Loucy (cell line): ENCODE data around the gene ADGRG1.

Source experiments
- H2AFZ ChIP-seq: fragments of 200-600 bp; sonication (generic); 2 replicates; pipeline ENCODE4 v1.6.0; 2016; ENCODE audit warnings: antibody characterized with exemption, mild to moderate bottlenecking, low read length, moderate library complexity
- H3F3A ChIP-seq: fragments of 200-600 bp; 2 replicates; pipeline ENCODE4 v1.6.0; 2016; ENCODE audit warnings: antibody characterized with exemption, low read depth, mild to moderate bottlenecking
- H3K27me3 ChIP-seq: fragments of 200-600 bp; sonication (generic); 2 replicates; pipeline ENCODE4 v1.6.1; 2014; ENCODE audit warnings: low read length, mild to moderate bottlenecking; ENCODE audit not compliant: insufficient read depth, poor library complexity, severe bottlenecking
- H3K36me3 ChIP-seq: fragments of 200-600 bp; sonication (generic); 2 replicates; pipeline ENCODE4 v1.6.1; 2016; ENCODE audit warnings: low read length; ENCODE audit not compliant: insufficient read depth
- H3K4me1 ChIP-seq: fragments of 200-600 bp; sonication (generic); 2 replicates; pipeline ENCODE4 v1.5.1; 2014; ENCODE audit warnings: low read length, mild to moderate bottlenecking; ENCODE audit not compliant: insufficient read depth, poor library complexity, severe bottlenecking
- H3K4me2 ChIP-seq: fragments of 200-600 bp; sonication (generic); 2 replicates; pipeline ENCODE4 v1.6.0; 2014; ENCODE audit warnings: antibody characterized with exemption, low read length, low read depth, mild to moderate bottlenecking; ENCODE audit not compliant: poor library complexity, severe bottlenecking
- H3K4me3 ChIP-seq: fragments of 200-600 bp; sonication (generic); 2 replicates; pipeline ENCODE4 v1.5.1; 2014; ENCODE audit warnings: low read length, mild to moderate bottlenecking, mixed read lengths; ENCODE audit not compliant: poor library complexity, severe bottlenecking
- H3K79me2 ChIP-seq: fragments of 200-600 bp; sonication (generic); 2 replicates; pipeline ENCODE4 v1.6.1; 2014; ENCODE audit warnings: low read length; ENCODE audit not compliant: insufficient read depth
- H3K9ac ChIP-seq: fragments of 200-600 bp; sonication (generic); 2 replicates; pipeline ENCODE4 v1.6.0; 2014; ENCODE audit warnings: mild to moderate bottlenecking, low read depth, low read length, moderate library complexity; ENCODE audit not compliant: poor library complexity, severe bottlenecking
- H3K9me2 ChIP-seq: fragments of 200-600 bp; sonication (generic); replicated peaks from 2 replicates; pipeline ENCODE4 v1.6.1; 2016; ENCODE audit warnings: low read depth, low read length, mixed read lengths
- H3K9me3 ChIP-seq: fragments of 200-600 bp; sonication (generic); 2 replicates; pipeline ENCODE4 v1.6.1; 2014; ENCODE audit warnings: mild to moderate bottlenecking, antibody characterized with exemption, low read length, low read depth; ENCODE audit not compliant: insufficient read depth
- H4K20me1 ChIP-seq: fragments of 200-600 bp; sonication (generic); 2 replicates; pipeline ENCODE4 v1.6.0; 2014; ENCODE audit warnings: antibody characterized with exemption, low read length, mild to moderate bottlenecking; ENCODE audit not compliant: insufficient read depth, poor library complexity, severe bottlenecking
- EZH2phosphoT487 ChIP-seq: fragments of 200-600 bp; IDR thresholded peaks from 2 replicates; pipeline ENCODE4 v1.6.1; 2018; ENCODE audit warnings: antibody characterized with exemption, mild to moderate bottlenecking, moderate library complexity, borderline replicate concordance
- TF ChIP-seq, protein P1 (sequence below): fragments of 200-600 bp; sonication (generic); conservative IDR thresholded peaks from 2 replicates; pipeline ENCODE4 v1.5.1; 2014; ENCODE audit warnings: mild to moderate bottlenecking, antibody characterized with exemption, low read length

Gene ADGRG1

GRCh38 chr16:57672416-57672815, 44.0 kb downstream of the ADGRG1 start:
- Histone ChIP-seq H3K27me3 (no peaks in the 10 kb centered on the region), H3K36me3 (no peaks in the 10 kb centered on the region), H3F3A (no peaks in the 10 kb centered on the region), H3K9me2 (no peaks in the 10 kb centered on the region), H3K4me1 (peaks cover 41% of the 10 kb centered on the region), H3K4me2 (no peak overlapping the region), H3K9ac (no peak overlapping the region), H3K4me3 (no peak overlapping the region), H2AFZ (no peak overlapping the region), H3K9me3 (no peaks in the 10 kb centered on the region), H4K20me1 (no peaks in the 10 kb centered on the region), H3K79me2 (no peaks in the 10 kb centered on the region)
- TF ChIP-seq, protein P1, sequence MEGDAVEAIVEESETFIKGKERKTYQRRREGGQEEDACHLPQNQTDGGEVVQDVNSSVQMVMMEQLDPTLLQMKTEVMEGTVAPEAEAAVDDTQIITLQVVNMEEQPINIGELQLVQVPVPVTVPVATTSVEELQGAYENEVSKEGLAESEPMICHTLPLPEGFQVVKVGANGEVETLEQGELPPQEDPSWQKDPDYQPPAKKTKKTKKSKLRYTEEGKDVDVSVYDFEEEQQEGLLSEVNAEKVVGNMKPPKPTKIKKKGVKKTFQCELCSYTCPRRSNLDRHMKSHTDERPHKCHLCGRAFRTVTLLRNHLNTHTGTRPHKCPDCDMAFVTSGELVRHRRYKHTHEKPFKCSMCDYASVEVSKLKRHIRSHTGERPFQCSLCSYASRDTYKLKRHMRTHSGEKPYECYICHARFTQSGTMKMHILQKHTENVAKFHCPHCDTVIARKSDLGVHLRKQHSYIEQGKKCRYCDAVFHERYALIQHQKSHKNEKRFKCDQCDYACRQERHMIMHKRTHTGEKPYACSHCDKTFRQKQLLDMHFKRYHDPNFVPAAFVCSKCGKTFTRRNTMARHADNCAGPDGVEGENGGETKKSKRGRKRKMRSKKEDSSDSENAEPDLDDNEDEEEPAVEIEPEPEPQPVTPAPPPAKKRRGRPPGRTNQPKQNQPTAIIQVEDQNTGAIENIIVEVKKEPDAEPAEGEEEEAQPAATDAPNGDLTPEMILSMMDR: no peak
- no peak for TF ChIP-seq EZH2phosphoT487

DNA sequence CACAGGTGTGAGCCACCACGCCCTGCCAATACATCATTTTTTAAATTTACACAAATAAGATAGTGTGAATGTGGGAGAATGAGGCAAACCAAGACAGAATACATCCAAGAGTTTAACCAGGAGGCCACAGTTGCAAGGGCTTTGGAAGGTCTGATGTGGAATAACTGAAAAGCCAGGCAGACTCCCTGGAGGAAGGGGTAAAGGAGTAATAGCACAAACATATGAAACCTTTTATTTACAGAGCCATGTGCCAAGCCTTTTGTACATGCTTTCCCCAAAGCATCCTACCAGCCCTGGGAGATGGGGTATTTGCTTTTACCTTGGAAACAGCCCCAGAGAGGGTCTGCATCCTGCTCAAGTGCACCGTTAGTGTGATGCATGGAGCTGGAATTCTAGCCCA, 44.4 kb downstream of the ADGRG1 start:
- no peaks in the 10 kb centered on the region for H3K36me3 ChIP-seq
- no peaks in the 10 kb centered on the region for H3K9me2 ChIP-seq
- no peaks in the 10 kb centered on the region for H3K79me2 ChIP-seq
- H3K4me2 ChIP-seq: no peak overlapping the region
- H3K27me3 ChIP-seq: no peaks in the 10 kb centered on the region
- no peaks in the 10 kb centered on the region for H3F3A ChIP-seq
- no peak for TF ChIP-seq EZH2phosphoT487
- TF ChIP-seq, protein P1: no peak
- no peak overlapping the region for H3K4me3 ChIP-seq
- H3K9me3 ChIP-seq: no peaks in the 10 kb centered on the region
- peaks cover 37% of the 10 kb centered on the region for H3K4me1 ChIP-seq
- H3K9ac ChIP-seq: no peak overlapping the region
- no peak overlapping the region for H2AFZ ChIP-seq
- H4K20me1 ChIP-seq: no peaks in the 10 kb centered on the region

- H3K79me2 ChIP-seq: no peaks in the 10 kb centered on the region
- no peaks in the 10 kb centered on the region for H3K9me3 ChIP-seq
- no peaks in the 10 kb centered on the region for H3K9me2 ChIP-seq
- H4K20me1 ChIP-seq: no peaks in the 10 kb centered on the region
- H3K4me2 ChIP-seq: no peak overlapping the region
- H3K27me3 ChIP-seq: no peaks in the 10 kb centered on the region
- H2AFZ ChIP-seq: no peak overlapping the region
- H3K4me3 ChIP-seq: no peak overlapping the region
- peaks cover 23% of the 10 kb centered on the region for H3K4me1 ChIP-seq
- no peaks in the 10 kb centered on the region for H3K36me3 ChIP-seq
- H3K9ac ChIP-seq: peak overlapping the region; percentile 35
- TF ChIP-seq, protein P1: no peak
- no peak for TF ChIP-seq EZH2phosphoT487
- H3F3A ChIP-seq: no peaks in the 10 kb centered on the region
These were observed 47.5 kb downstream of the ADGRG1 start for GRCh38 chr16:57675741-57676551.
